ENCODE data around the gene CNR1.
"Not testable (repeated sequence)": the region's sequence is repeated elsewhere in the genome, so short reads cannot be mapped to it uniquely, and the experiment has no call there.

The CNR1 gene

DNA sequence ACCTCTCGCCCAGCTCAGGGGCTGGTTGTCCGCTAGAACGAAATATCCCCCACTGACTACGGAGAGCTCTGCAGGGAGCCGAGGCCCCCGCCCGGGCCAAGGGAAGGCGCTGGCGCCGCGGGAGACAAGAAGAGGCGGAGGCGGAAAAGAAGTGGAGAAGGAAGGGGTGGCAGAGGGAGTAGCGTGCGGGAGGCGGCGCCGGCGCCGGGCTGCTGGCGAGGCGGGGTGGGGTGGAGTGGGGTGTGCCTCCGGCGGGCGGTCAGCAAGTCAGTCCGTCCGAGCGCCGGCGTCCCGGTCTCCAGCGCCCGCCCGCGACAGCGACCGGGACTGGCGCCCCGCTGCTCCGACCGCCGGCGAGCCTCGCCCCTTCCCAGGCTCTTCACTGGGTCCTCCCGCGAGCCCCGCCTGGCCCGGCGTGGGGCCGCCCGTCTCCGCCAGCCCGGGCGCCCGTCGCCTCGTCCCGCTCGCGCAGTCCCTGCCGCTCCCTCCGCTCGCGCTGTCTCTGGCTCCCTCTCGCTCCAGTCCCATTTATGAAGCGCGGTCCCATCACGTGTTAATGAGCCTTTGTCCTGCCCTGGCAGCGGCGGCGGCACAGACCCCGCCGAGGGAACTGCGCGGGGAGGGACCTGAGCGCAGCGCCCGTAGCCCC, at the start of gene CNR1:
CNR1 (minus strand) TSS at position 504 of the 649 bp plus-strand sequence. CDS start 21,073 bp downstream, outside the sequence.
- TF ChIP-seq, protein P1, sequence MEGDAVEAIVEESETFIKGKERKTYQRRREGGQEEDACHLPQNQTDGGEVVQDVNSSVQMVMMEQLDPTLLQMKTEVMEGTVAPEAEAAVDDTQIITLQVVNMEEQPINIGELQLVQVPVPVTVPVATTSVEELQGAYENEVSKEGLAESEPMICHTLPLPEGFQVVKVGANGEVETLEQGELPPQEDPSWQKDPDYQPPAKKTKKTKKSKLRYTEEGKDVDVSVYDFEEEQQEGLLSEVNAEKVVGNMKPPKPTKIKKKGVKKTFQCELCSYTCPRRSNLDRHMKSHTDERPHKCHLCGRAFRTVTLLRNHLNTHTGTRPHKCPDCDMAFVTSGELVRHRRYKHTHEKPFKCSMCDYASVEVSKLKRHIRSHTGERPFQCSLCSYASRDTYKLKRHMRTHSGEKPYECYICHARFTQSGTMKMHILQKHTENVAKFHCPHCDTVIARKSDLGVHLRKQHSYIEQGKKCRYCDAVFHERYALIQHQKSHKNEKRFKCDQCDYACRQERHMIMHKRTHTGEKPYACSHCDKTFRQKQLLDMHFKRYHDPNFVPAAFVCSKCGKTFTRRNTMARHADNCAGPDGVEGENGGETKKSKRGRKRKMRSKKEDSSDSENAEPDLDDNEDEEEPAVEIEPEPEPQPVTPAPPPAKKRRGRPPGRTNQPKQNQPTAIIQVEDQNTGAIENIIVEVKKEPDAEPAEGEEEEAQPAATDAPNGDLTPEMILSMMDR (IDR thresholded peaks at IDR 0.05; ENCODE audit: control insufficient read depth, extremely low read depth, insufficient read depth) = no peak
- DNase-seq (ENCODE audit: low read depth) = no peak
- peak within 1 kb of the TSS; percentile 13; the same call in 1 of the 2 replicates for H3K4me3 ChIP-seq (ENCODE audit: low read depth, low read length)

DNA sequence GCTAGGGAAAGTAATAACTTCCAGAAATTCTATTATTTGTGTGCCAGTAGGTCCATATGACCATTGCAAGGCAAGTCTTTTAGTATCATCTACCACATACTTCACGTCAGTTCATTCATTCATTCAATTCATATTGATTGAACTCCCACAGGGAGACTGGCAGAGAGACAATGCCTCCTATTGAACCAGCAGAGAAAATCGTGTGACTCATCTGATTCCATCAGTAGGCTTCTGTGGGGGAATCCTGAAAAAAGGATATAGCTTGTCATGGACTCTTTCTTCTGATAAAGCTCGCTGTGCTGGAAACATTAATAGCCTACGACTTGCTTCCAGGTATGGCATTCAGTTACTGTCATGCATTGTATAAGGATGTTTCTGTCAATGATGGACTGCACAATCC, 45.3 kb upstream of the CNR1 start:
- TF ChIP-seq, protein P1 (IDR thresholded peaks at IDR 0.05; ENCODE audit: control insufficient read depth, extremely low read depth, insufficient read depth) = no peak
- DNase-seq (ENCODE audit: low read depth) = no peak
- H3K4me3 ChIP-seq (ENCODE audit: low read depth, low read length) = no peak overlapping the region

DNA sequence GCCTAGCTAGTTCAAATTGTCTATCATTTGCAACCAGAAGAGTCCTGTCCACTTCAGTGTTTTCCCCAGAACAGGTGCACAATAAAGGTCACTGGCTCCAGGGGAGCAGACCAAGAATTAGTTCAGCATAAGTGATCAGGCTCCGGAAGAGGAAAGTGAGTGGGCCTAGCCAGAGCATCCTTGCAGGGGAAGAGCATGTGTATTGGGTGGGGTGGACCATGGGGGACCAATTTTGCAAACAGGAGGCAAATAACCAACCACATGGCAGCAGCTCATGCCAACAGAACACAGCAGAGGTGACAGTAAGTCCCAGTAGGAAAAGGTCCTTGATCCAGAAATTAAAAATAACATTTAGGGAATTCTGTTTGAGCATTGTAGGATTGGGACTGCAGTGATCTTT, 43.2 kb upstream of the CNR1 start:
- no peak for DNase-seq (ENCODE audit: low read depth)
- TF ChIP-seq, protein P1 (IDR thresholded peaks at IDR 0.05; ENCODE audit: control insufficient read depth, extremely low read depth, insufficient read depth) = no peak
- H3K4me3 ChIP-seq (ENCODE audit: low read depth, low read length) = no peak overlapping the region

DNA sequence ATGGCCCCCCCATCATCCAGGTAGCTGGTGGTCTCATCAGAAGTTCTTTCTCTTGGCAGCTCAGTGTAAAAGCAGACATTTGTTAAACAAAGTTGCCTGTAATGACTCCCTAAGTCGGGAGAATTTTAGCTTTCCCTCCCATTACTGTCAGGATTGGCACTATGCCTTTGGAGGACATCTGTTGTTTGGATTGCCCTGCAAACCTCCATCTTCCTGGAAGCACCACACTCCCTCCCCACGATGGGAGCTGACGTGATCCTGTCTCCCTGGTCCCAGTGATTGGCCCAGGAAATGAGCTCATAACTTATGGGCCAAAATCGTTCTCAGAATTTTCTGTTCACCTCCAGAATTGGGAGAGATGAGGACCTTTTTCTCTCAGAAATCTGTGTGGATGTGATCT, 42.6 kb upstream of the CNR1 start:
- TF ChIP-seq, protein P1 (IDR thresholded peaks at IDR 0.05; ENCODE audit: control insufficient read depth, extremely low read depth, insufficient read depth) = no peak
- DNase-seq (ENCODE audit: low read depth) = no peak
- no peak overlapping the region for H3K4me3 ChIP-seq (ENCODE audit: low read depth, low read length)

DNA sequence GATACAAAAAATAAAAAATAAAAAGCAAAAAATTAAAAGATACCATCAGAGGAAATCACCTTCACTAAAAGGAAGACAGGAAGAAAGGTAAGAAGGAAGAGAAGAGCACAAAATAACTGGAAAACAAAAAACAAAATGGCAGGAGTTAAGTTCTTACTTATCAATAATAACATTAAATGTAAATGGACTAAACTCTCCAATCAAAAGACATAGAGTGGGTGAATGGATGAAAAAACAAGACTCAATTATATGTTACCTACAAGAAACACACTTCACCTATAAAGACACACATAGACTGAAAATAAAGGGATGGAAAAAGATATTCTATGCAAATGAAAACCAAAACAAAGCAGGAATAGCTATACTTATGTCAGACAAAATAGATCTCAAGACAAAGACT, 35.6 kb upstream of the CNR1 start:
- H3K4me3 ChIP-seq (ENCODE audit: low read depth, low read length); DNase-seq (ENCODE audit: low read depth): not testable (repeated sequence)

DNA sequence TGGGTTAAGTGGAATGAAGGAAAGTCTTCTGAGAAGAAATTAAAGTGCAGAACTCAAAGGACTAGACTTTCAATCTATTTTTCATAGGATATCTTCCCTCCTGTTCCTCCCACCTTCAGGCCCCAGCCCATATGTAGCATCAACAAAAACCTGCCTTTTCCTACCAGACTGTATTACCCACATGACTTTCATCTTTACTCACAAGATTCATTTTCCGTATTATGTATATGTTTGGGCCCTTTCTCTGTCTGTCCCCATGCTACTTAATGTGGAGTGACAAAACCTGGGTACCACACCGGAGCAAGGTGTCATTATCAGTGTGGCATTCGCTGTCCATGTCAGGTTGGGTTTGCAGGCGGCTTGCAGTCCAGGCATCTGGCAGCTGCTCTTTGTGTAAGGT, 18.8 kb upstream of the CNR1 start:
- no peak for DNase-seq (ENCODE audit: low read depth)
- H3K4me3 ChIP-seq (ENCODE audit: low read depth, low read length) = no peak overlapping the region
- TF ChIP-seq, protein P1 (IDR thresholded peaks at IDR 0.05; ENCODE audit: control insufficient read depth, extremely low read depth, insufficient read depth) = no peak

DNA sequence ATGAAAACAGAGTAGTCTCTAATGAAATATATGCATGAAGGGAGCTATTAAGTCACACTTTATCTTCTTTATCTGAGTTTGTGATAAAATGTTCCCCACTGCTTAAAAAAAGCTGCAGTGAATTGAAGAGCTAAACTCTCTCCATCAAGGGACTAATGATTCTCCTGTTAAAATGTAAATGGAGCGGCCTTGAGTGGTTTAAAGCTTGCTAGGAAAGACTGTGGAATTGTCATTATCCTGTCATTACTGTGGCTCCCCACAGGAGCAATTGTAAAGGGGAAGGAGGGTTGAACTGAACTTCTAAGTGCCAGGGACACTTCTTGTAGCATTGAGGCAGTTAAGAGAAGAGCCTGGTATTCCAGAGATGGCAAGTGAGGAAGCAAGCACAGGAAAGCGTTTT, 17.3 kb upstream of the CNR1 start:
- TF ChIP-seq, protein P1 (IDR thresholded peaks at IDR 0.05; ENCODE audit: control insufficient read depth, extremely low read depth, insufficient read depth) = no peak
- no peak for DNase-seq (ENCODE audit: low read depth)
- no peak overlapping the region for H3K4me3 ChIP-seq (ENCODE audit: low read depth, low read length)

All from LNCaP clone FGC (cell line).